C4-2B (cell line): ENCODE measurements around the gene HTR4.

Experiments
- H3K27ac ChIP-seq: fragments of 450-650 bp; 2 replicates; pipeline ENCODE4 v1.5.1; 2017
- ZFX ChIP-seq: fragments of 450-650 bp; IDR thresholded peaks from 2 replicates; pipeline ENCODE4 v1.6.1; 2017
- TF ChIP-seq, protein P1 (sequence below): fragments of 450-650 bp; conservative IDR thresholded peaks from 2 replicates; pipeline ENCODE4 v1.5.1; 2017; ENCODE audit warnings: mild to moderate bottlenecking

HTR4 gene

DNA sequence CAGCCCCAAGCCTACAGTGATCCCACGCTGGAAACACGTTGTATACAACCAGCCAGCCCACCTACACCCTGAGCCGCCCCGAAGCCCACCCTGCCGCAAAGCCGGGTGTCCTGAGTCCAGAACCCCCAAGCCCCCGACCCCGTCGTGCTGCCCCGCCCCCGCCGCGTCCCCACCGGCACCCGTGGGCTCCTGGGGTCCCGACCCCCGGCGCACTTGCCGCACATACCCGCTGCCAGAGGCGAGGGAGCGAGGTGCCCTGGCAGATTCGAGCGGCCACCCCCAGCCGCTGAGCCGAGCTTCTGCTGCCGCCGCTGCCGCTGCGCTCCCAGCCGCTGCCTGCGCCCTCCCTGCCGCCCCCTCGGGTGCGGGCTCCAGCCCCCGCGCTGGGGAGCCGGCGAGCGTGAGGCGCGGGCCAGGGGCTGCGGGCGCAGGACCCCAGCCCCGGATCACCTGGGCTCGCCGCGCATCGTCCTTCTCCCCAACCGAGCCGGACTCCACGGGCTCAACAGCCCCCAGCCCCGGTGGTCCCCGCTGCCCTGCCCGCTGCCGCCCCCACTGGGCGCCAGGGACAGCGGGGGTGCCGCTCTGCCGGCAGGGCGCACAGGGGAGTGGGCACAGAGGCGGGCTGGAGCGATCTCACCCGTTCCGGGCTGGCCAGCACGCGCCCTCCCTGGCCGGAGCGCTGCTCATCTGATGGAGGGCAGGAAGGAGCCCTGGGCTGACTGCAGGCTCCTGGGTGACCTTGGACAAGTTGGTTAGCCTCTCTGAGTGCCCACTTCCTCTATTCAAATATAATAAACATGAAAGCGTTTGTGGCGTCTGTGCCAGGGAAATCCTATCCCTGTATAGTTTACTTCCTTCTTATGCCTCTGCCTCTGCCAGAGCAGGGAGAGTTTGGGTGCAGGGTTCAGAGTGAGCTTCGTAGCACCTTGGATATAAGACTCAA lies at the start of gene HTR4:
TSS of gene HTR4 (minus strand) at position 692 of the 946 bp plus-strand sequence. CDS start 17,513 bp downstream, outside the sequence.
- no peak within 1 kb of the TSS for H3K27ac ChIP-seq
- TF ChIP-seq, protein P1, sequence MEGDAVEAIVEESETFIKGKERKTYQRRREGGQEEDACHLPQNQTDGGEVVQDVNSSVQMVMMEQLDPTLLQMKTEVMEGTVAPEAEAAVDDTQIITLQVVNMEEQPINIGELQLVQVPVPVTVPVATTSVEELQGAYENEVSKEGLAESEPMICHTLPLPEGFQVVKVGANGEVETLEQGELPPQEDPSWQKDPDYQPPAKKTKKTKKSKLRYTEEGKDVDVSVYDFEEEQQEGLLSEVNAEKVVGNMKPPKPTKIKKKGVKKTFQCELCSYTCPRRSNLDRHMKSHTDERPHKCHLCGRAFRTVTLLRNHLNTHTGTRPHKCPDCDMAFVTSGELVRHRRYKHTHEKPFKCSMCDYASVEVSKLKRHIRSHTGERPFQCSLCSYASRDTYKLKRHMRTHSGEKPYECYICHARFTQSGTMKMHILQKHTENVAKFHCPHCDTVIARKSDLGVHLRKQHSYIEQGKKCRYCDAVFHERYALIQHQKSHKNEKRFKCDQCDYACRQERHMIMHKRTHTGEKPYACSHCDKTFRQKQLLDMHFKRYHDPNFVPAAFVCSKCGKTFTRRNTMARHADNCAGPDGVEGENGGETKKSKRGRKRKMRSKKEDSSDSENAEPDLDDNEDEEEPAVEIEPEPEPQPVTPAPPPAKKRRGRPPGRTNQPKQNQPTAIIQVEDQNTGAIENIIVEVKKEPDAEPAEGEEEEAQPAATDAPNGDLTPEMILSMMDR: no peak
- no peak for TF ChIP-seq ZFX

- TF ChIP-seq ZFX: no peak
- TF ChIP-seq, protein P1: no peak
Measured at GRCh38 chr5:148702019-148702596, 47.8 kb upstream of the HTR4 start.

GRCh38 chr5:148699028-148699427 lies 44.7 kb upstream of the HTR4 start:
- no peak for TF ChIP-seq ZFX
- TF ChIP-seq, protein P1: no peak

More at GRCh38 chr5:148702019-148702596, 47.8 kb upstream of the HTR4 start:
- H3K27ac ChIP-seq: no peak overlapping the region

DNA sequence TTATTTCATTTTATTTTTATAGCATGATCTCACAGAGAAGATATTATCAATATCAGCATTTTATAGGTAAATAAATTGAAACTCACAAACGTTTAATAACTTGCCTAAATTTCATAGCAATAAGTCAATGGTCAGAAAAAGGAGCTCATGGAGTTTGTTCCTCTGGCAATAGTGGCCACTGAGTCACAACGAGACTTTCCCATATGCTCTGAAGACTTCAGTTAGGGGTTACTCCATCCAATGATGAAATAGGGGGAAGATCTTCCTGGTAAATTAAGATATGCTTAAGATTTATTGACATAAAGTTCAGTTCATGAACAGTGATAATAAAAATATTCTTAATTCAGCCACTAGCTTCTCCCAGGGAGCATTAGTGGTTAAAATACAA lies 43.5 kb upstream of the HTR4 start:
- H3K27ac ChIP-seq: no peak overlapping the region
- TF ChIP-seq, protein P1: no peak
- no peak for TF ChIP-seq ZFX

More at GRCh38 chr5:148699028-148699427, 44.7 kb upstream of the HTR4 start:
- H3K27ac ChIP-seq: no peak overlapping the region

GRCh38 chr5:148697180-148697808 lies 43.0 kb upstream of the HTR4 start:
- no peak overlapping the region for H3K27ac ChIP-seq
- TF ChIP-seq ZFX: no peak
- TF ChIP-seq, protein P1: no peak

- TF ChIP-seq, protein P1: no peak
- no peak for TF ChIP-seq ZFX
- no peak overlapping the region for H3K27ac ChIP-seq
Measured at GRCh38 chr5:148696187-148697036, 42.1 kb upstream of the HTR4 start.
